Measurements from ENCODE around the gene PDE12. TPM values are rescaled to one million over a fixed set of nuclear protein-coding genes. Genes with fewer than 3 reads are reported as not detected.

The PDE12 gene, protein sequence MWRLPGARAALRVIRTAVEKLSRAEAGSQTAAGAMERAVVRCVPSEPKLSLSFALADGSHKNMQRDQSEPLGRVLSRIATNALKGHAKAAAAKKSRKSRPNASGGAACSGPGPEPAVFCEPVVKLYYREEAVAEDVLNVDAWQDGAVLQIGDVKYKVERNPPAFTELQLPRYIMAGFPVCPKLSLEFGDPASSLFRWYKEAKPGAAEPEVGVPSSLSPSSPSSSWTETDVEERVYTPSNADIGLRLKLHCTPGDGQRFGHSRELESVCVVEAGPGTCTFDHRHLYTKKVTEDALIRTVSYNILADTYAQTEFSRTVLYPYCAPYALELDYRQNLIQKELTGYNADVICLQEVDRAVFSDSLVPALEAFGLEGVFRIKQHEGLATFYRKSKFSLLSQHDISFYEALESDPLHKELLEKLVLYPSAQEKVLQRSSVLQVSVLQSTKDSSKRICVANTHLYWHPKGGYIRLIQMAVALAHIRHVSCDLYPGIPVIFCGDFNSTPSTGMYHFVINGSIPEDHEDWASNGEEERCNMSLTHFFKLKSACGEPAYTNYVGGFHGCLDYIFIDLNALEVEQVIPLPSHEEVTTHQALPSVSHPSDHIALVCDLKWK
- 10 to 100 TPM; 42.4 to 44.7 (median 43.9) TPM for total RNA-seq

DNA sequence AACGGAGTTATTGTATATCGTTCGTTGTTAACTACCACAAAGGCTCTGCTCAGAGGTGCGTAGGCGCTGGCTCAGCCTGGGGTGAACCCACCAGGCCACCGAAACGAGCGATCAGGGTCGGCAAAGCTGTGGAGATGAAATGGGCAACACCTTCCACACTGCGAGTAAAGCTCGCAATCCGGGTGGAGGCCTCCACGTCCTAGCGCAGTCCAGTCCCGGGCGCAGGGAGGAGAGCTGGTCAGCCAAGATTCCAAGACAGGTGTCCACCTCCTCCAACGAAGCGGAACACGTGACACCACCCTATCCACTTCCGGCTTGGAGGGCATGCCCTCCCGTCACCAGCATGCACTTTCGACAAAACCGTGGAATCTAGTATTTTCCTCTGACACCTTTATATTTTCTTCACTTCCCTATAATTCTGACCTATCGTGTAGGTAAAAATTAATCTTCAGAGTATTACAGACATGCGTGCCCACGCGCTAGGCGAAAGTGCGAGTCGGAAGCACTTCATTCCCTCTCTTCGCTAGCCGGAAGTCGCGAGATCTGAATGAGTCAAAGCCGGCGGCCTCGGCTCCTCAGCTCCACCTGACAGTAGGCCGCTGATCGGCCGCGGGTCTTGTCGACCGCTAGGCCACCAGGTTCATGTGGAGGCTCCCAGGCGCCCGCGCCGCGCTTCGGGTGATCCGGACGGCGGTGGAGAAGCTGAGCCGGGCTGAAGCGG, at the start of gene PDE12:
Gene PDE12, plus strand, starts transcription at position 537 of the 721 bp plus-strand sequence. Its CDS starts 106 bp downstream, at position 643.
- H3K9me3 Mint-ChIP-seq: no peaks in the 10 kb centered on the region
- ATAC-seq (peak; percentile 85 to 88), DNase-seq (peak; percentile 76)
- no peaks in the 10 kb centered on the region for H3K27me3 Mint-ChIP-seq (ENCODE audit: low read depth)
- peaks cover 18% of the 10 kb centered on the region for H3K36me3 Mint-ChIP-seq (ENCODE audit: insufficient read depth)
- H3K4me1 Mint-ChIP-seq (ENCODE audit: low read depth): peaks cover 38% of the 10 kb centered on the region
- peak within 1 kb of the TSS; percentile 99 for H3K4me3 Mint-ChIP-seq

DNA sequence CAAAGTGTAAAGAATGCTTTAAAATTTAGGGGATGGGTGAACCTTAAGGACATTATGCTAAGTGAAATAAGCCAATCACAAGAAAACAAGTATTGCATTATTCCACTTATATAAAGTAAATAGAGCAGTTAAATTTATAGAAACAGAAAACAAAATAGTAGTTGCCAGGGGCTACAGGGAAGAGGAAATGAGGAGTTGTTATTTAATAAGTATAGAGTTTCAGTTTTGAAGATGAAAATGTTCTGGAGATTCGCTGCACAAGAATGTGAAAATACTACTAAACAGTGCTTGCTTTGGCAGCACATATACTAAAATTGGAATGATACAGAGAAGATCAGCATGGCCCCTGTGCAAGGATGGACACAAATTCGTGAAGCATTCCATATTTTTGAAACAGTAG, 43.9 kb upstream of the PDE12 start:
- no peak for DNase-seq
- Mint-ChIP-seq H3K4me1 (ENCODE audit: low read depth) (no peaks in the 10 kb centered on the region), H3K4me3 (no peak overlapping the region), H3K9me3 (no peaks in the 10 kb centered on the region), H3K36me3 (ENCODE audit: insufficient read depth) (no peaks in the 10 kb centered on the region), H3K27me3 (ENCODE audit: low read depth) (peaks cover 4% of the 10 kb centered on the region)
- no peak for ATAC-seq

DNA sequence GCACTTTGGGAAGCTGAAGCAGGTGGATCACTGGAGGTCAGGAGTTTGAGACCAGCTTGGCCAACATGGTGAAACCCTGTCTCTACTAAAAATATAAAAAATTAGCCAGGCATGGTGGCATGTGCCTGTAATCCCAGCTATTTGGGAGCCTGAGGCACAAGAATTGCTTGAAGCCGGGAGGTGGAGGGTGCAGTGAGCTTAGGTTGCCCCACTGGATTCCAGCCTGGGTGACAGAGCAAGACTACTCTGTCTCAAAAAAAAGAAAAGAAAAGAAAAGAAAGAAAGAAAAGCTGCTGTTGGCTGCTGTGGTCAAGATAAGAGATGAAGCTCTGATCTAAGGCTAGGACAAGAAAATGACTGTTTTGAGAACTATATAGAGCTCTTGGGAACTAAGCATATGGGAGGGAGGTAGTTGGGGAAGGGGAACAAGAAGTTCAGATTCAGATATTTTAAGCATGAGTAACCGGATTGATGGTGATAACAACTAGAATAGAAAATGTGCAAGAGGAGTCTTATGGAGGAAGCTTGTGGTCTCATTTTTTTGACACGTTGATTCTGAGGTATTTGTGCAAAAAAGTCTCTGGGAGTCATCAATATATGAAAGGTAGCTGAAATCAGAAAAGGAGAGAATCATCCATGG, 37.7 kb upstream of the PDE12 start:
- Mint-ChIP-seq H3K27me3 (ENCODE audit: low read depth) (peaks cover 4% of the 10 kb centered on the region), H3K4me1 (ENCODE audit: low read depth) (peaks cover 2% of the 10 kb centered on the region), H3K36me3 (ENCODE audit: insufficient read depth) (no peaks in the 10 kb centered on the region), H3K9me3 (no peaks in the 10 kb centered on the region), H3K4me3 (no peak overlapping the region)
- ATAC-seq: no peak
- no peak for DNase-seq

DNA sequence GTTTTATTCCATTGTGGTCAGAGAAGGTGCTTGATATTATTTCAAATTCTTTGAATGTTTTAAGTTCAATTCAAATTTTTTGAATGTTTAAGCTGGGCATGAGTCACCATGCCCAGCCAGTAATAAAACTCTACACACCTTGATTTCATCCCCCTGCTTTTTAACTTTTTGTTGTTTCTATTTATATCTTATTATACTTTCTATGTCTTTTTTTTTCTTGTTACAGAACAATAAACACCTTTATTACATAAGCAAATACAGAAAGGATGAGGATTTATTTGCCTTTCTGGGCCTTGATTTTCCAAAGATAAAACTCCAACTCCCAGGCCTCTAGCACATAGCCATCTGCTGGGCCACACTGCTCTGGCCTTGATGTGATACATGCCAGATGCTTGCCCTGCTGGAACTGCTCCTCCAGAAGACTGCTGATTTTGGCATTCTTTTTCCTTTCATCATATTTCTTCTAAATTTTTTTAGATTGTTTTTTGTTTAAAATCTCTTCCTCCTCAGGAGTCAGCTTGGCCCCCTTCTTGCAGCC, 25.9 kb upstream of the PDE12 start:
- no peaks in the 10 kb centered on the region for H3K4me1 Mint-ChIP-seq (ENCODE audit: low read depth)

DNA sequence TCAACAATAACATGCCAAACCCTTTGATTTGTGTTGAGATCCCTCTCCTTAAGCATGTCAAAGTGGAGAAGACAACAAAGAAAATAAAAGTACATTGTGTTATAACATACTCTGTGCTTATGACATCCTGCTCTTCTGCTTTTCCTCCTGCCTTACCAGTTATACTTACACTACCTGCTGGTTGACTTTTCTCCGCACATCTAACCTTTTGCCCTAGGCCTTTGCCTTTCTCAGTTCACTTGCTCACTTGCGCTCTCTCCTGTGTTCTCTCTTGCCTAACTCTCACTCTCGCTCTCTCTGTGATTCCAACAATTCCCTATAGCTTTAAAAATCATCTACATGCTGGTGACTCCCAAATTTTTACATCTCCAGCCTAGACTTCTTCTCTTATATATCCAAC, 17.6 kb upstream of the PDE12 start:
- Mint-ChIP-seq H3K4me3 (no peak overlapping the region), H3K27me3 (ENCODE audit: low read depth) (no peaks in the 10 kb centered on the region), H3K4me1 (ENCODE audit: low read depth) (no peaks in the 10 kb centered on the region), H3K9me3 (no peaks in the 10 kb centered on the region), H3K36me3 (ENCODE audit: insufficient read depth) (no peaks in the 10 kb centered on the region)
- ATAC-seq (no peak), DNase-seq (no peak)

More for the DNA sequence above, 25.9 kb upstream of the PDE12 start:
- Mint-ChIP-seq H3K9me3 (no peaks in the 10 kb centered on the region), H3K4me3 (no peak overlapping the region), H3K36me3 (ENCODE audit: insufficient read depth) (peaks cover 3% of the 10 kb centered on the region), H3K27me3 (ENCODE audit: low read depth) (no peaks in the 10 kb centered on the region)
- ATAC-seq: no peak
- no peak for DNase-seq

DNA sequence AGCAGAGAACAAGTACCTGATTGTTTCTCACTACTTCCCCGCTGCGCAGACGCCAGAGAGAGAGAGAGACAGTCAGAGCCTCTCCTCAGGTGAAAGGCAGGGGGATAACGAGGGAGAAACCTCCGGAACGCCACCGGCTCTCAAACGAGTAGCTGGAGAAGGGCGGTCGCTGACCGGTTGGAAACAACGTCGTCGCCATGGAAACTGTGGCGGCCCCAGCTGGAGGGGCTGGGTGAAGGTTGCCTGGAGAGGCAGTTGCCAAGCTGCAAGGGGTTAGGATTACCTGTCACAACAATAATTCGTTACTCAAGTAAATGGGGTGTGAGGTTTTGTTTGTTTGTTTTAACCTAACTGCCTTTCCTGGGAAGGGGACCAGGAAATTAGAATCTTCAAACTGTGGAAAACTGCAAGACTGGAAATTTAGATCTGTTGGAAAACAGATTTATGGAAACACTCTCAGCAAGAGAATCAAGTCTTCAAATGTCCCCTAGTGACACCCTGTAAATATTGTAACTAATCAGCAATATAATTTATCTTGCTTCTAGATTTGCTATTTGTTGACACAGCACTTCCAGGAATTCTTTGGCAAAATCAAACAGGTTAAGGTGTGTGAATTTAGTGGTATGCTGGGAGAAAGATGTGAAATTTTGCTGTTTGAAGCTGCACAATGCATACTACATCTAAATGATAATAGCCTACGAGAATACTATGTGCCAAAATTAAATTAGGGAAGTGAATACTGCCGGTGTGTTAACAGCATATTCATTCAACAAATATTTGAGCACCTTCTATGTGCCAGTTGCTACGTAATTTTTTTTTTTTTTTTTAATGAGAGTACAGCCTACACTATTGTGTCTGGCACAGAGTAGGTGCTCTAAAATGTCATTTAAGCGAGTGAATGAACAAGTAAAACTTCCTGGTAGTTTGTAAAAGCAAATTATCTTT, 11.6 kb upstream of the PDE12 start, which contains the start of gene DNAH12:
Gene DNAH12, minus strand, starts transcription at position 164 of the 945 bp plus-strand sequence. CDS start 1,474 bp downstream, outside the sequence.
- Mint-ChIP-seq H3K4me1 (ENCODE audit: low read depth) (peaks cover 7% of the 10 kb centered on the region), H3K4me3 (no peak within 1 kb of the TSS), H3K36me3 (ENCODE audit: insufficient read depth) (no peaks in the 10 kb centered on the region), H3K9me3 (no peaks in the 10 kb centered on the region), H3K27me3 (ENCODE audit: low read depth) (no peaks in the 10 kb centered on the region)
- DNase-seq: no peak
- ATAC-seq: no peak

DNA sequence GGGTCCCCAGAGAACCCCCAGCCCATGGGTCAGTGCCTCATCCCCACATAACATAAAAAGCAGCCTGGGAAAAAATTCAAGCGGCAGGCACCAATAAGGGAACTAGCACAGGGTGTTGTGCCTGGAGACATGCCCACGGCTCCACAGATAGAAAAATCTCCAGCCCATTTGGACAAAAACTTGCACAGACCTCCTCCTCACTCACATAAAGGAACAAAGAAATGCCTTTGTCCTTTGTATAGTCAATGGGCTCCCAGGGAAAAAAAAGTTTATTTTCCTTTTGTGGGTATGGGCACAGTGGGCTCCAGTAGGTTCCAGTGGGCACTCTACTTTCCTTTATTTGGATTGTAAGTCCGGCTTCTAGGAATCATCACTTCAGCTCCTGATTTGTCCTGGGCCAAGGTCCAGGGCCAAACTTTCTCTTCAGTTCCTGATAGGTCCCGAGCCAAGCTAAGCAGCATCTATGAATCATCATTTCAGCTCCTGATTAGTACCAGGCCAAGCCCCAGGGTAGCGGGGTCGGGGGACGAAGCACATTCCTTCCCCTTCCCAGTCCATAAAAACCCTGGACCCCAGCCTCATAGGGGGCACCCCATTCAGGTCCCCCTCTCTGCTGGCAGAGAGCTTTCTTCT, 10.3 kb upstream of the PDE12 start:
- no peak overlapping the region for H3K4me3 Mint-ChIP-seq
- ATAC-seq (no peak), DNase-seq (no peak)
- no peaks in the 10 kb centered on the region for H3K27me3 Mint-ChIP-seq (ENCODE audit: low read depth)
- H3K9me3 Mint-ChIP-seq: no peaks in the 10 kb centered on the region
- H3K4me1 Mint-ChIP-seq (ENCODE audit: low read depth): peaks cover 7% of the 10 kb centered on the region
- no peaks in the 10 kb centered on the region for H3K36me3 Mint-ChIP-seq (ENCODE audit: insufficient read depth)

DNA sequence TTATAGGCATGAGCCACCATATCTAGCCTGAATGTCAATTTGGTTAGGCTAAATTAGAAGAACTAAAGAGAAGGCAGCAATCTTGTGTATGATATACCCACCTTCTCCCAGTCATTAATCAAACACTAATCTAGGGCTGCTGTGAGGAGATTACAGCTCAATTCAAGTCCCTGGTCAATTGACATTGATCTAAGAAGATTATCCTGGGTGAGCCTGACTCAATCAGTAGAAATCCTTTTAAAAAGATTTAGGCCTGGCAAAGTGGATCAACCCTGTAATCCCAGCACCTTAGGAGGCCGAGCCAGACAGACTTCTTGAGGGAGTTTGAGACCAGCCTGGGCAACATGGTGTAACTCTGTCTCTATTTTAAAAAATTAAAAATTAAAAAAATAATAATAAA, 9.5 kb upstream of the PDE12 start:
- DNase-seq (no peak), ATAC-seq (no peak)
- Mint-ChIP-seq H3K27me3 (ENCODE audit: low read depth) (no peaks in the 10 kb centered on the region), H3K36me3 (ENCODE audit: insufficient read depth) (no peaks in the 10 kb centered on the region), H3K9me3 (no peaks in the 10 kb centered on the region), H3K4me3 (no peak overlapping the region), H3K4me1 (ENCODE audit: low read depth) (peaks cover 7% of the 10 kb centered on the region)

DNA sequence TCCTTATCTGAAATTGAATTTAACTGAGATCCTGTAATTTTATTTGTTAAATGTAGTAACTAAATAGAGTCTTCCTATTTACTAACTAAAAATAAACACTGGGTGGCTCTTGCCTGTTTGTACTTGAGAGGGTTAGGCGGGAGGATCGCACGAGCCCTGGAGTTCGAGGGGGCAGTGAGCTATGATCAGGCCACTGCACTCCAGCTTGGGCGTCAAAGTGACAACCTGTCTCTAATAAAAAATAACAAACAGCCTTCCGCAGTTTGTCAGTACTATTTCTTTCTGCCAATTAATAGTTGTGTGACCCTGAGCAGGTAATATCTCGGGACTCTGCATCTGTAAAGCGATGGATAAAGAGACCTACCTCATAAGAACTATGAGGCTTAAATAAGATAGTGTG, 768 bp upstream of the PDE12 start:
- Mint-ChIP-seq H3K36me3 (ENCODE audit: insufficient read depth) (peaks cover 16% of the 10 kb centered on the region), H3K9me3 (no peaks in the 10 kb centered on the region), H3K4me3 (peak overlapping the region; percentile 99), H3K27me3 (ENCODE audit: low read depth) (no peaks in the 10 kb centered on the region), H3K4me1 (ENCODE audit: low read depth) (peaks cover 32% of the 10 kb centered on the region)
- ATAC-seq (no peak), DNase-seq (no peak)

DNA sequence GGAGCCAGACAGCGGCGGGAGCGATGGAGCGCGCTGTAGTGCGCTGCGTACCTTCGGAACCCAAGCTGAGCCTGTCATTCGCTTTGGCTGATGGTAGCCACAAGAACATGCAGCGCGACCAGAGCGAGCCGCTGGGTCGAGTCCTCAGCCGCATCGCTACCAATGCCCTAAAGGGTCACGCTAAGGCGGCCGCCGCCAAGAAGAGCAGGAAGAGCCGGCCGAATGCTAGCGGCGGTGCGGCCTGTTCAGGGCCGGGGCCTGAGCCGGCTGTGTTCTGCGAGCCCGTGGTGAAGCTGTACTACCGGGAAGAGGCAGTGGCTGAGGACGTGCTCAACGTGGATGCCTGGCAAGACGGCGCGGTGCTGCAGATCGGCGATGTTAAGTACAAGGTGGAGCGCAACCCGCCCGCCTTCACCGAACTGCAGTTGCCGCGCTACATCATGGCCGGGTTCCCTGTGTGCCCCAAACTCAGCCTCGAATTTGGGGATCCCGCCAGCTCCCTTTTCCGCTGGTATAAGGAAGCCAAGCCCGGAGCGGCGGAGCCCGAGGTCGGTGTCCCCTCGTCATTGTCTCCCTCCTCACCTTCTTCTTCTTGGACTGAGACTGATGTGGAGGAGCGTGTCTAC, 498 bp downstream of the PDE12 start:
- Mint-ChIP-seq H3K27me3 (ENCODE audit: low read depth) (no peaks in the 10 kb centered on the region), H3K4me1 (ENCODE audit: low read depth) (peaks cover 43% of the 10 kb centered on the region), H3K4me3 (peak overlapping the region; percentile 99), H3K36me3 (ENCODE audit: insufficient read depth) (peaks cover 18% of the 10 kb centered on the region), H3K9me3 (no peaks in the 10 kb centered on the region)
- ATAC-seq (peak; percentile 37 to 41), DNase-seq (peak; percentile 19)

DNA sequence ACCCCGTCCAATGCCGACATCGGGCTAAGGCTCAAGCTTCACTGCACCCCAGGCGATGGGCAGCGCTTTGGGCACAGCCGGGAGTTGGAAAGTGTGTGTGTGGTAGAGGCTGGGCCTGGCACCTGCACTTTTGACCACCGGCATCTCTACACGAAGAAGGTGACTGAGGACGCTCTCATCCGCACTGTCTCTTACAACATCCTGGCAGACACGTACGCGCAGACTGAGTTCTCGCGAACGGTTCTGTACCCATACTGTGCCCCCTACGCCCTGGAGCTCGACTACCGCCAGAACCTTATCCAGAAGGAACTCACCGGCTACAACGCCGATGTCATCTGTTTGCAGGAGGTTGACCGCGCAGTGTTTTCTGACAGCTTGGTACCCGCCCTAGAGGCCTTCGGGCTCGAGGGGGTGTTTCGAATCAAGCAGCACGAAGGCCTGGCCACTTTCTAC, 1.0 kb downstream of the PDE12 start:
- Mint-ChIP-seq H3K4me3 (peak overlapping the region; percentile 99), H3K4me1 (ENCODE audit: low read depth) (peaks cover 44% of the 10 kb centered on the region), H3K27me3 (ENCODE audit: low read depth) (no peaks in the 10 kb centered on the region), H3K9me3 (no peaks in the 10 kb centered on the region), H3K36me3 (ENCODE audit: insufficient read depth) (peaks cover 18% of the 10 kb centered on the region)
- ATAC-seq (peak; percentile 42), DNase-seq (peak; percentile 18)

DNA sequence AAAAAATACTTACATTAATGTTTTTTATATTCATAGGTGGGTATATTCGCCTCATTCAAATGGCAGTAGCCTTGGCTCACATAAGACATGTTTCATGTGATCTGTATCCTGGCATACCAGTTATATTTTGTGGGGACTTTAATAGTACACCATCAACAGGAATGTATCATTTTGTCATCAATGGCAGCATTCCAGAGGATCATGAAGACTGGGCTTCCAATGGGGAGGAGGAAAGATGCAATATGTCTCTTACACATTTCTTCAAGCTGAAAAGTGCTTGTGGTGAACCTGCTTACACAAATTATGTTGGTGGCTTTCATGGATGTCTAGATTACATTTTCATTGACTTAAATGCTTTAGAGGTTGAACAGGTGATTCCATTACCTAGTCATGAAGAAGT, 3.5 kb downstream of the PDE12 start:
- peak overlapping the region; percentile 99 for H3K4me3 Mint-ChIP-seq
- ATAC-seq (no peak), DNase-seq (no peak)
- no peaks in the 10 kb centered on the region for H3K27me3 Mint-ChIP-seq (ENCODE audit: low read depth)
- peaks cover 24% of the 10 kb centered on the region for H3K36me3 Mint-ChIP-seq (ENCODE audit: insufficient read depth)
- no peaks in the 10 kb centered on the region for H3K9me3 Mint-ChIP-seq
- H3K4me1 Mint-ChIP-seq (ENCODE audit: low read depth): peaks cover 51% of the 10 kb centered on the region

Measured in activated T-cell treated with anti-CD3 and anti-CD28 coated beads, Interleukin-2, amount 50 U/mL, for 4 hours (primary cell).